HG02840 (cell line): ENCODE data around the gene NCKIPSD.

Experiments
- ATAC-seq: cut with Tn5 transposase; IDR thresholded peaks from one replicate; pipeline ENCODE4 v1.9.1; 2021; ENCODE audit warnings: mild to moderate bottlenecking, moderate library complexity, moderate number of reproducible peaks; ENCODE audit not compliant: unreplicated experiment, low FRiP score

The NCKIPSD gene

GRCh38 chr3:48679411-48680391 lies 6.0 kb downstream of the NCKIPSD start:
- ATAC-seq: no peak

- ATAC-seq: no peak
Observed at GRCh38 chr3:48678566-48679380, 6.9 kb downstream of the NCKIPSD start.

GRCh38 chr3:48678056-48678455 lies 7.7 kb downstream of the NCKIPSD start:
- ATAC-seq: no peak

- no peak for ATAC-seq
Observed at GRCh38 chr3:48674505-48674904, 11.2 kb downstream of the NCKIPSD start.

- ATAC-seq: no peak
Observed at GRCh38 chr3:48672522-48672921, 13.2 kb downstream of the NCKIPSD start.

GRCh38 chr3:48664929-48665328 lies 20.8 kb downstream of the NCKIPSD start:
- no peak for ATAC-seq

GRCh38 chr3:48664313-48664644 lies 21.4 kb downstream of the NCKIPSD start:
- ATAC-seq: no peak

GRCh38 chr3:48663489-48664312 lies 22.0 kb downstream of the NCKIPSD start:
- peak; percentile 85 for ATAC-seq

GRCh38 chr3:48662753-48663488 lies 22.8 kb downstream of the NCKIPSD start, which contains the start of gene CELSR3:
Gene CELSR3 (minus strand): TSS chr3:48662886. CDS start chr3:48662634, 252 bp downstream.
- no peak for ATAC-seq

- ATAC-seq: no peak
Observed at GRCh38 chr3:48662145-48662752, 23.5 kb downstream of the NCKIPSD start.

GRCh38 chr3:48661501-48662144 lies 24.1 kb downstream of the NCKIPSD start:
- no peak for ATAC-seq

GRCh38 chr3:48660800-48661400 lies 24.8 kb downstream of the NCKIPSD start:
- ATAC-seq: no peak

- ATAC-seq: no peak
Observed at GRCh38 chr3:48656841-48657281, 28.9 kb downstream of the NCKIPSD start.

- ATAC-seq: no peak
Observed at GRCh38 chr3:48656061-48656840, 29.5 kb downstream of the NCKIPSD start.

- no peak for ATAC-seq
Observed at GRCh38 chr3:48655606-48656005, 30.1 kb downstream of the NCKIPSD start.

- no peak for ATAC-seq
Observed at GRCh38 chr3:48655063-48655462, 30.7 kb downstream of the NCKIPSD start.

GRCh38 chr3:48652923-48653715 lies 32.6 kb downstream of the NCKIPSD start:
- no peak for ATAC-seq
